ENCODE results near the gene POP7.

- TF ChIP-seq CTCF (IDR thresholded peaks at IDR 0.05) (no peak), POLR2A (IDR thresholded peaks at IDR 0.05) (no peak)
Observed at GRCh38 chr7:100735730-100736129, 29.8 kb downstream of the POP7 start.
